SK-N-MC (cell line): ENCODE data around the gene DMXL2.

Experiments
- EZH2 ChIP-seq: fragments of 200-600 bp; sonication (generic); IDR thresholded peaks from one replicate; pipeline ENCODE4 v1.6.1; 2017; ENCODE audit warnings: antibody characterized with exemption
- FOXP2 ChIP-seq: optimal IDR thresholded peaks from 2 replicates; pipeline ENCODE3; 2011; ENCODE audit warnings: mild to moderate bottlenecking, moderate library complexity; ENCODE audit not compliant: insufficient read depth; ENCODE audit errors: extremely low read length, control extremely low read depth
- POLR2AphosphoS5 ChIP-seq: IDR thresholded peaks from 2 replicates; pipeline ENCODE4 v1.6.1; 2012; ENCODE audit warnings: mild to moderate bottlenecking, low read depth, low read length, borderline replicate concordance

GRCh38 chr15:51580385-51580784, 42.2 kb downstream of the DMXL2 start:
- no peak for TF ChIP-seq EZH2
- TF ChIP-seq POLR2AphosphoS5, result no peak
- TF ChIP-seq FOXP2, result no peak
